K562 (cell line): ENCODE measurements around the gene RINL. TPM values are rescaled to one million over a fixed set of nuclear protein-coding genes. Genes with fewer than 3 reads are reported as not detected.

Experiments used
- BRF2 ChIP-seq: IDR thresholded peaks from 3 replicates; pipeline ENCODE4 v1.6.1; 2011; ENCODE audit warnings: borderline replicate concordance, mild to moderate bottlenecking; ENCODE audit not compliant: insufficient read length, insufficient read depth
- CBX1 ChIP-seq: sonication (generic); IDR thresholded peaks from 2 replicates; pipeline ENCODE4 v1.6.1; 2016; ENCODE audit warnings: antibody characterized with exemption, low read depth, mild to moderate bottlenecking
- CCAR2 ChIP-seq: fragments of 200-400 bp; formaldehyde crosslinking; IDR thresholded peaks from 2 replicates; pipeline ENCODE4 v1.6.1; 2017; ENCODE audit warnings: mild to moderate bottlenecking, low read depth, low read length
- CCNT2 ChIP-seq: IDR thresholded peaks from 2 replicates; pipeline ENCODE4 v1.6.1; 2011; ENCODE audit warnings: borderline replicate concordance, low read depth, mild to moderate bottlenecking, moderate library complexity, mixed read lengths, low read length; ENCODE audit not compliant: insufficient read length; ENCODE audit errors: extremely low read depth
- ETS1 ChIP-seq: conservative IDR thresholded peaks from 2 replicates; pipeline ENCODE4 v1.6.1; 2011; ENCODE audit warnings: low read depth, mild to moderate bottlenecking, low read length; ENCODE audit not compliant: control insufficient read depth
- ETV5 ChIP-seq: sonication (generic); formaldehyde crosslinking; IDR thresholded peaks from 2 replicates; pipeline ENCODE4 v1.4.0; 2020; ENCODE audit warnings: low read depth, mild to moderate bottlenecking, missing genetic modification reagents
- HMGN3 ChIP-seq: IDR thresholded peaks from 2 replicates; pipeline ENCODE4 v1.6.1; 2011; ENCODE audit warnings: borderline replicate concordance, low read depth, mild to moderate bottlenecking, mixed read lengths, low read length; ENCODE audit not compliant: insufficient read length; ENCODE audit errors: extremely low read depth
- NCOA4 ChIP-seq: fragments of 450-650 bp; IDR thresholded peaks from 2 replicates; pipeline ENCODE4 v1.6.1; 2018; ENCODE audit warnings: mild to moderate bottlenecking; ENCODE audit not compliant: partially characterized antibody
- PBX2 ChIP-seq, 2 experiments: IDR thresholded peaks in 1 of 2; conservative IDR thresholded peaks in 1 of 2; 2 replicates each; pipeline ENCODE4 v1.6.1; 2016; ENCODE audit warnings: low read depth in 2 of 2, mild to moderate bottlenecking in 1 of 2, missing compliant biosample characterization in 1 of 2, missing genetic modification characterization in 1 of 2, moderate library complexity in 1 of 2
- PREB ChIP-seq: sonication (generic); formaldehyde crosslinking; IDR thresholded peaks from 2 replicates; pipeline ENCODE4 v1.8.1; 2023; ENCODE audit warnings: mild to moderate bottlenecking, missing genetic modification reagents
- RBM25 ChIP-seq: fragments of 200-400 bp; formaldehyde crosslinking; IDR thresholded peaks from 2 replicates; pipeline ENCODE4 v1.6.1; 2018; ENCODE audit warnings: low read length, low read depth, moderate library complexity; ENCODE audit not compliant: severe bottlenecking
- SMARCA5 ChIP-seq: fragments of 450-650 bp; IDR thresholded peaks from 2 replicates; pipeline ENCODE4 v1.6.1; 2016
- YY1 ChIP-seq, 3 experiments: IDR thresholded peaks; 2 replicates each; pipeline ENCODE4 v1.6.1; 2011; ENCODE audit warnings: low read length in 2 of 3, mild to moderate bottlenecking in 2 of 3, moderate library complexity in 2 of 3, borderline replicate concordance in 1 of 3, control low read depth in 1 of 3, low read depth in 1 of 3; ENCODE audit not compliant: insufficient read depth in 3 of 3, insufficient replicate concordance in 2 of 3, control insufficient read depth in 1 of 3, insufficient read length in 1 of 3; ENCODE audit errors: extremely low read depth in 1 of 3
- ZBTB33 ChIP-seq: sonication (generic); formaldehyde crosslinking; IDR thresholded peaks from 2 replicates; pipeline ENCODE4 v1.8.1; 2023; ENCODE audit warnings: mild to moderate bottlenecking, missing genetic modification reagents
- ZNF134 ChIP-seq: fragments of 250-450 bp; sonication (Bioruptor Pico); conservative IDR thresholded peaks from 2 replicates; pipeline ENCODE4 v1.4.0; 2020
- ZNF695 ChIP-seq: fragments of 450-650 bp; formaldehyde crosslinking; IDR thresholded peaks from 2 replicates; pipeline ENCODE4 v1.4.0; 2020; ENCODE audit warnings: mild to moderate bottlenecking, moderate library complexity
- ZNF707 ChIP-seq: fragments of 250-450 bp; sonication (Bioruptor Pico); conservative IDR thresholded peaks from 2 replicates; pipeline ENCODE4 v1.8.0; 2022; ENCODE audit warnings: inconsistent platforms, mild to moderate bottlenecking, moderate library complexity
- polyA plus RNA-seq, 8 experiments: library from polyadenylated mRNA; depleted of rRNA in 4 of 8; stranded (reverse) in 5 of 8; unstranded in 3 of 8; fragments of >200 nt; fragmentation: Nextera tagmentation in 2 of 8; fragmentation: Illumina TruSeq in 1 of 8; extraction: Ambion mirVana in 2 of 8; extraction: Trizol in 1 of 8; gene quantifications; 2 replicates each; pipeline versions ENCODE4 v1.2.1 to v1.2.3, GENCODE V29; 2011 to 2014; ENCODE audit warnings: inconsistent platforms in 1 of 8, missing spikeins in 1 of 8
- total RNA-seq, 7 experiments: library from RNA; depleted of rRNA in 6 of 7; stranded (reverse); fragments of >200 nt in 6 of 7; fragmentation: Illumina TruSeq in 2 of 7; extraction: Trizol in 2 of 7; gene quantifications; 2 replicates each; pipeline versions ENCODE4 v1.2.1 to v1.2.3, GENCODE V29; 2011 to 2021; ENCODE audit warnings: low replicate concordance in 1 of 7

The RINL gene
- total and polyA plus RNA-seq, 9 of the 15 experiments (the other 6 are each of a cell fraction or from before 2014, with no cell fraction given), result 0.82 to 10.9 (median 4.9) TPM

- TF ChIP-seq PBX2 (CRISPR knock-in tag; IDR thresholded peaks at IDR 0.05; ENCODE audit: low read depth) (no peak), PBX2 (tag; conservative IDR thresholded peaks at IDR 0.05; ENCODE audit: low read depth) (no peak), NCOA4 (no peak), RBM25 (no peak), ZNF695 (CRISPR knock-in tag) (no peak), ZNF134 (CRISPR knock-in tag) (no peak), ZBTB33 (CRISPR knock-in tag) (no peak), PREB (CRISPR knock-in tag) (no peak), HMGN3 (peak; percentile 95), ZNF707 (CRISPR knock-in tag) (no peak), CBX1 (no peak), CCNT2 (peak; percentile 94), YY1 (IDR thresholded peaks at IDR 0.05; ENCODE audit: borderline replicate concordance in 1 of 3, control insufficient read depth in 1 of 3, extremely low read depth in 1 of 3, insufficient read depth in 3 of 3, insufficient read length in 1 of 3, insufficient replicate concordance in 2 of 3, low read depth in 1 of 3, low read length in 2 of 3) (peak in 1 of 3 experiments; percentile 61), ETV5 (CRISPR knock-in tag) (no peak), ETS1 (peak; percentile 55; the same call in 1 of the 2 replicates), CCAR2 (no peak), SMARCA5 (no peak), BRF2 (no peak)
Observed at GRCh38 chr19:38851622-38852230, 26.3 kb downstream of the RINL start (continued).
